Panc1 (cell line): ENCODE data around the gene TMEM170A.

Experiments used
- CTCF ChIP-seq: fragments of 450-650 bp; IDR thresholded peaks from 2 replicates; pipeline ENCODE4 v1.5.1; 2017; ENCODE audit warnings: mild to moderate bottlenecking
- REST ChIP-seq, 2 experiments: IDR thresholded peaks; 2 replicates each; pipeline ENCODE4 v1.6.1; 2011 to 2012; ENCODE audit warnings: low read depth in 2 of 2, control low read depth in 1 of 2, low read length in 1 of 2, mild to moderate bottlenecking in 1 of 2, moderate library complexity in 1 of 2; ENCODE audit not compliant: insufficient read depth in 1 of 2
- TCF7L2 ChIP-seq: IDR thresholded peaks from 2 replicates; pipeline ENCODE4 v1.6.1; 2011; ENCODE audit warnings: mild to moderate bottlenecking, low read depth, low read length, inconsistent platforms

GRCh38 chr16:75506574-75506973 lies 42.1 kb upstream of the TMEM170A start:
- no peak for TF ChIP-seq TCF7L2
- no peak for TF ChIP-seq REST (IDR thresholded peaks at IDR 0.05; ENCODE audit: insufficient read depth in 1 of 2, low read depth in 2 of 2, low read length in 1 of 2)
- TF ChIP-seq CTCF = no peak
